T-helper 2 cell (primary cell): ENCODE measurements around the gene MFAP5.
"Not testable (repeated sequence)": the region's sequence is repeated elsewhere in the genome, so short reads cannot be mapped to it uniquely, and the experiment has no call there.

ENCODE experiments used
- DNase-seq, 5 experiments: peaks; one replicate each; pipeline versions ENCODE4 v3.0.0 to v3.0.0-alpha.2; 2012 to 2022

MFAP5 gene

DNA sequence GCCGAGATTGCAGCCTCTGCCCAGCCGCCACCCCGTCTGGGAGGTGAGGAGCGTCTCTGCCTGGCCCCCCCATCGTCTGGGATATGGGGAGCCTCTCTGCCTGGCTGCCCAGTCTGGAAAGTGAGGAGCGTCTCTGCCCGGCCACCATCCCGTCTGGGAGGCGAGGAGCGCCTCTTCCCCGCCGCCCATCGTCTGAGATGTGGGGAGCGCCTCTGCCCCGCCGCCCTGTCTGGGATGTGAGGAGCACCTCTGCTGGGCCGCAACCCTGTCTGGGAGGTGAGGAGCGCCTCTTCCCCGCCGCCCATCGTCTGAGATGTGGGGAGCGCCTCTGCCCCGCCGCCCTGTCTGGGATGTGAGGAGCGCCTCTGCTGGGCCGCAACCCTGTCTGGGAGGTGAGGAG is 37.9 kb downstream of the MFAP5 start:
- DNase-seq, result not testable (repeated sequence)

GRCh38 chr12:8622646-8623045 is 40.0 kb downstream of the MFAP5 start:
- no peak for DNase-seq

DNA sequence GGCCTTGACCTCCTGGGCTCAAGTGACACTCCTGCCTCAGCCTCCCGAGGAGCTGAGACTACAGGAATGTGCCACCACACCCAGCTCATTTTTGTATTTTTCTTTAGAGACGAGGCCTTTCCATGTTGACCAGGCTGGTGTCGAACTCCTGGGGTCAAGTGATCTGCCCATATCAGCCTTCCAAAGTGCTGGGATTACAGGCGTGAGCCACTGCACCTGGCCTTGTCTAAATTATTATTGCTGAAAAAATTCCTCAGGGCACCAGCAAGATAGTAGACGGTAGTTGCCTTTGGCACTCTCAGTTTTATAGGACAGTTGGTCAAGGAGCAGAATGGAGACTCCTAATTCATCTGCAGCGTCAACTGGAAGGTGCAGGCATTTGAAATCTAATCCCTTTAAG is 47.4 kb downstream of the MFAP5 start:
- no peak for DNase-seq

- DNase-seq, result not testable (repeated sequence)
Measured at GRCh38 chr12:8613881-8614280, 48.7 kb downstream of the MFAP5 start.

DNA sequence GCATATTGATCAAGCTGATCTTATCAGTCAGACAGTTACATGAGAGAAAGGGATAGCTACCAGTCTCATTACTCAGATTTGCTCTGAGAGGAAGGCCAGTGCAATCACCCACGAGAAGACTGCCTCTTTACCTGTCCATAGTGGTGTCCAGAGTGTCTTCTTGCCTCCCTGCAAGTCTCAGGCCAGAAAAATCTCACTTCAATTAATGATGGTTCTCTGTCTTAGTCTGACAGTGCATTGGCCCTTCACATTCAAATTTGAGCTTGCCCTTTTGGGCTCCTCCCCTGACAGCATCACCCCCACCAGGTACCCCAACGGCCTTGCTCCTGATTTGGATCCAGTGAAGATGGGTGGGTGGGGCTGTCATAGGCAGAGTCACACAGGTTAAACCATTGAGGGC is 50.0 kb downstream of the MFAP5 start, which contains the start of gene AICDA:
TSS of gene AICDA (minus strand) at position 231 of the 400 bp plus-strand sequence. CDS start at position 139, 92 bp downstream.
- no peak for DNase-seq

DNA sequence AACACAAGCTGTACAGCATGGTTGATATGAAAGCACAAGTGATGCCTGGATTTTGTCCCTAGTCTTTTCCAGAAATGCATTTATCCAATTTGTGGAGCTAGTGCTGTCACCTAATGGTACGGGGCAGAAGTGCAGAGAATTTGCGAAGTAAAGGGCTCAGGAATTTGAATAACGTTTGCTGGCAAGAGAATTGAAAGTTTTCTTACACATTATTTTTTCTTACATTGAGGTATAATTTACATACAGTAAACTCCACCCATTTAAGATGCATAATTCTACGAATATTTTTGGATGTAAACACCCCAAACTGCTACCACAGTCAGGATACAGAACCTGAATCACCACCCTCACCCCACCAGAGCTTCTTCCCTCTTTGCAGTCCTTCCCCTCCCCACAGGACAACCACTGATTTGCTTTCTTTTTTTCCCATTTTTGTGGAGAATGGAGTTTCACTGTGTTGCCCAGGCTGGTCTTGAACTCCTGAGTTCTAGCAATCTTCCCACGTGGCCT is 53.5 kb downstream of the MFAP5 start:
- DNase-seq, result peak in 1 of 5 experiments; percentile 9

- no peak for DNase-seq
Measured at GRCh38 chr12:8606890-8607289, 55.7 kb downstream of the MFAP5 start.

- DNase-seq, result no peak
Measured at GRCh38 chr12:8605057-8605456, 57.6 kb downstream of the MFAP5 start.

- DNase-seq, result no peak
Measured at GRCh38 chr12:8603856-8604255, 58.8 kb downstream of the MFAP5 start.

DNA sequence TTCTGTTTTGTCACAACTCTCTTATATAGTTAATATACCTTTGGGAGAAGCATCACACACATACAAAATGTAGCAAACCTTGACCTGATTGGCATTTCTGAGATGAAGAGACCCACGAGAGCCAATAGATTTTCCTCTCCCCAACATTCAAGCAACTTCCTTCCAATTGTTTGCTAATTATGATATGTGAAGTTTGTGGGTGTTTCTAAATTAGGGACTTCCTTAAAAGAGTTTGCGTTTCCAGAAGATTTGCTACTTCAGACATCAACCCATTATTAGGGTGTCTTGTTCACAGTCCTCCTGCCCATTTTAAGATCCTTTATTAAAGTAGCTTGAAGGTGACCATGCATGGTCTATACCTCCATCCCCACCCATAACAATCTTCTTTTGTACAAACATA is 59.3 kb downstream of the MFAP5 start:
- DNase-seq, result no peak

DNA sequence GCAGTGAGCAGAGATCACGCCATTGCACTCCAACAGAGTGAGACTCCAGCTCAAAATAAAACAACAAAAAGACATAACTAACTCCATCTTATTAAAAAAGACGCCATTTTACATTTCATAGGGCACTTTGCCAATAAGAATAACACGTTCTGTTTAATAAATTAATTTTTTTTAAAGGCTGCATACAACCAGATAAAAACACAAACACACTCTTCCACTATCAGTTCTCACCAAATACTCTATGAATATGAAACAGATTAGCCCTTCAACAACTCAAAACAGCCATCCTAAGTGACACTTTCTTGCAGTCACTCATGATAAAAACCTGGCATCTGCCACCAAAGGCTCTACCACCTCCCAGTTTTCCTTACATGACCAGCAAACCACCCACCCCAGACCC is 66.1 kb downstream of the MFAP5 start:
- no peak for DNase-seq
